HEK293 (cell line): Measurements from ENCODE around the gene USP21.

Source experiments
- CTCF ChIA-PET: fragments of 350-600 bp; formaldehyde crosslinking; extraction: SDS; loops from one replicate; lab custom pipeline; 2021; ENCODE audit warnings: antibody characterized with exemption; lab: Yijun Ruan, JAX
- POLR2A ChIA-PET: fragments of 300-600 bp; formaldehyde crosslinking; extraction: SDS; loops from one replicate; lab custom pipeline; 2020; ENCODE audit warnings: antibody characterized with exemption, inconsistent platforms; lab: Yijun Ruan, JAX
- H3K27ac ChIP-seq: fragments of 200-500 bp; sonication (Bioruptor generic); 2 replicates; pipeline ENCODE4 v1.5.1; 2014; ENCODE audit warnings: low read depth, low read length, control low read depth, inconsistent platforms; ENCODE audit errors: extremely low read depth
- H3K36me3 ChIP-seq, 2 experiments: fragments of 200-500 bp in 1 of 2; sonication (Bioruptor generic) in 1 of 2; 1 replicate in 1 of 2; 2 replicates in 1 of 2; pipeline ENCODE4 v1.5.1; 2014 to 2017; ENCODE audit warnings: inconsistent platforms in 2 of 2, low read length in 2 of 2; ENCODE audit not compliant: control insufficient read depth in 2 of 2, insufficient read depth in 1 of 2
- H3K4me1 ChIP-seq: fragments of 200-500 bp; sonication (Bioruptor generic); 2 replicates; pipeline ENCODE4 v1.5.1; 2014; ENCODE audit warnings: mild to moderate bottlenecking, low read length, inconsistent platforms; ENCODE audit not compliant: control insufficient read depth, insufficient read depth
- H3K4me3 ChIP-seq: 2 replicates; pipeline ENCODE4 v1.5.1; 2011; ENCODE audit warnings: low read depth, mild to moderate bottlenecking, control low read depth, low read length, moderate library complexity
- H3K9me3 ChIP-seq: fragments of 200-500 bp; sonication (Bioruptor generic); 2 replicates; pipeline ENCODE4 v1.5.1; 2014; ENCODE audit warnings: low read depth, low read length, inconsistent platforms; ENCODE audit not compliant: control insufficient read depth, insufficient read depth
- HOXC10 ChIP-seq: sonication (generic); formaldehyde crosslinking; IDR thresholded peaks from 2 replicates; pipeline ENCODE4 v1.8.1; 2023; ENCODE audit warnings: mild to moderate bottlenecking, missing genetic modification reagents
- MZF1 ChIP-seq: fragments of 450-650 bp; formaldehyde crosslinking; IDR thresholded peaks from 2 replicates; pipeline ENCODE4 v1.5.1; 2017; ENCODE audit warnings: missing biosample characterization, missing genetic modification characterization, borderline replicate concordance
- PRDM1 ChIP-seq: fragments of 450-650 bp; formaldehyde crosslinking; IDR thresholded peaks from 2 replicates; pipeline ENCODE4; 2016; ENCODE audit warnings: missing biosample characterization, missing genetic modification characterization
- ZNF174 ChIP-seq: fragments of 450-650 bp; formaldehyde crosslinking; IDR thresholded peaks from 2 replicates; pipeline ENCODE4 v1.5.0; 2017; ENCODE audit warnings: missing biosample characterization, mild to moderate bottlenecking, missing genetic modification characterization
- ZNF211 ChIP-seq: fragments of 450-650 bp; formaldehyde crosslinking; IDR thresholded peaks from 2 replicates; pipeline ENCODE4 v1.5.1; 2016; ENCODE audit warnings: low read depth, missing biosample characterization, missing genetic modification characterization
- ZNF473 ChIP-seq: fragments of 450-650 bp; formaldehyde crosslinking; IDR thresholded peaks from 2 replicates; pipeline ENCODE4 v1.5.1; 2017; ENCODE audit warnings: missing biosample characterization, missing genetic modification characterization
- ZNF548 ChIP-seq: fragments of 450-650 bp; formaldehyde crosslinking; IDR thresholded peaks from 2 replicates; pipeline ENCODE4 v1.5.1; 2016; ENCODE audit warnings: missing biosample characterization, missing genetic modification characterization
- TF ChIP-seq, protein P1 (sequence below): fragments of 450-650 bp; formaldehyde crosslinking; conservative IDR thresholded peaks from 2 replicates; pipeline ENCODE4 v1.5.1; 2016; ENCODE audit warnings: low read depth, missing biosample characterization, missing genetic modification characterization
- TF ChIP-seq, protein P2 (sequence below): fragments of 450-650 bp; formaldehyde crosslinking; IDR thresholded peaks from 2 replicates; pipeline ENCODE4 v1.5.1; 2016; ENCODE audit warnings: missing biosample characterization, missing genetic modification characterization
- TF ChIP-seq, protein P3 (sequence below): fragments of 450-650 bp; formaldehyde crosslinking; IDR thresholded peaks from 2 replicates; pipeline ENCODE4 v1.5.1; 2016; ENCODE audit warnings: missing biosample characterization, missing genetic modification characterization
- TF ChIP-seq, protein P4 (sequence below): fragments of 450-650 bp; formaldehyde crosslinking; IDR thresholded peaks from 2 replicates; pipeline ENCODE4 v1.5.1; 2016; ENCODE audit warnings: missing biosample characterization, missing genetic modification characterization
- TF ChIP-seq, protein P5 (sequence below): fragments of 450-650 bp; formaldehyde crosslinking; IDR thresholded peaks from 2 replicates; pipeline ENCODE4 v1.5.1; 2016; ENCODE audit warnings: missing biosample characterization, missing genetic modification characterization
- TF ChIP-seq, protein P6 (sequence below): fragments of 450-650 bp; formaldehyde crosslinking; IDR thresholded peaks from 2 replicates; pipeline ENCODE4 v1.5.1; 2016; ENCODE audit warnings: missing biosample characterization, missing genetic modification characterization
- TF ChIP-seq, protein P7 (sequence below): fragments of 450-650 bp; formaldehyde crosslinking; IDR thresholded peaks from 2 replicates; pipeline ENCODE4 v1.5.1; 2016; ENCODE audit warnings: missing biosample characterization, missing genetic modification characterization

USP21 gene

DNA sequence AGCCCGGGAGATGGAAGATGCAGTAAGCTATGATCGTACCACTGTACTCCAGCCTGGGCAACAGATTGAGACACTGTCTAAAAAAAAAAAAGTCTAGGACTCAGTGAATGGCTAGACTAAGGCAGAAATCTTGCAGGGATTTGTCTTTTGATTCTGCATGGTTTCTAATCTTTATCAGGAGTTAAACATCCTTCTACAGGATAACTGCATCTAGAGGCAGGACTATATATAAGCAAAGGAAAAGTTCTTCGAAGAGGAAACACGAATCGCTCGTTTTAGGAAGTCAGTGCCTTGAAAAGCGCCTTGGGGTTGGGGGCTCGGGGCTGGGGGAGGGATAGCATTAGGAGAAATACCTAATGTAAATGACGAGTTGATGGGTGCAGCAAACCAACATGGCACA lies 6.1 kb upstream of the USP21 start:
- Histone ChIP-seq H3K4me3 (peak overlapping the region; percentile 89), H3K27ac (no peak overlapping the region), H3K4me1 (no peaks in the 10 kb centered on the region)
- POLR2A ChIA-PET = interaction anchor here (0.6 to 5.2 kb wide), 8 partner anchors 10 to 176 kb away, joined by 3 to 53 read pairs (median 6); partner anchors contain the start of genes DEDD, F11R, NDUFS2 and NIT1
- TF ChIP-seq MZF1 (tag by site-specific recombination) = no peak
- TF ChIP-seq, protein P1, sequence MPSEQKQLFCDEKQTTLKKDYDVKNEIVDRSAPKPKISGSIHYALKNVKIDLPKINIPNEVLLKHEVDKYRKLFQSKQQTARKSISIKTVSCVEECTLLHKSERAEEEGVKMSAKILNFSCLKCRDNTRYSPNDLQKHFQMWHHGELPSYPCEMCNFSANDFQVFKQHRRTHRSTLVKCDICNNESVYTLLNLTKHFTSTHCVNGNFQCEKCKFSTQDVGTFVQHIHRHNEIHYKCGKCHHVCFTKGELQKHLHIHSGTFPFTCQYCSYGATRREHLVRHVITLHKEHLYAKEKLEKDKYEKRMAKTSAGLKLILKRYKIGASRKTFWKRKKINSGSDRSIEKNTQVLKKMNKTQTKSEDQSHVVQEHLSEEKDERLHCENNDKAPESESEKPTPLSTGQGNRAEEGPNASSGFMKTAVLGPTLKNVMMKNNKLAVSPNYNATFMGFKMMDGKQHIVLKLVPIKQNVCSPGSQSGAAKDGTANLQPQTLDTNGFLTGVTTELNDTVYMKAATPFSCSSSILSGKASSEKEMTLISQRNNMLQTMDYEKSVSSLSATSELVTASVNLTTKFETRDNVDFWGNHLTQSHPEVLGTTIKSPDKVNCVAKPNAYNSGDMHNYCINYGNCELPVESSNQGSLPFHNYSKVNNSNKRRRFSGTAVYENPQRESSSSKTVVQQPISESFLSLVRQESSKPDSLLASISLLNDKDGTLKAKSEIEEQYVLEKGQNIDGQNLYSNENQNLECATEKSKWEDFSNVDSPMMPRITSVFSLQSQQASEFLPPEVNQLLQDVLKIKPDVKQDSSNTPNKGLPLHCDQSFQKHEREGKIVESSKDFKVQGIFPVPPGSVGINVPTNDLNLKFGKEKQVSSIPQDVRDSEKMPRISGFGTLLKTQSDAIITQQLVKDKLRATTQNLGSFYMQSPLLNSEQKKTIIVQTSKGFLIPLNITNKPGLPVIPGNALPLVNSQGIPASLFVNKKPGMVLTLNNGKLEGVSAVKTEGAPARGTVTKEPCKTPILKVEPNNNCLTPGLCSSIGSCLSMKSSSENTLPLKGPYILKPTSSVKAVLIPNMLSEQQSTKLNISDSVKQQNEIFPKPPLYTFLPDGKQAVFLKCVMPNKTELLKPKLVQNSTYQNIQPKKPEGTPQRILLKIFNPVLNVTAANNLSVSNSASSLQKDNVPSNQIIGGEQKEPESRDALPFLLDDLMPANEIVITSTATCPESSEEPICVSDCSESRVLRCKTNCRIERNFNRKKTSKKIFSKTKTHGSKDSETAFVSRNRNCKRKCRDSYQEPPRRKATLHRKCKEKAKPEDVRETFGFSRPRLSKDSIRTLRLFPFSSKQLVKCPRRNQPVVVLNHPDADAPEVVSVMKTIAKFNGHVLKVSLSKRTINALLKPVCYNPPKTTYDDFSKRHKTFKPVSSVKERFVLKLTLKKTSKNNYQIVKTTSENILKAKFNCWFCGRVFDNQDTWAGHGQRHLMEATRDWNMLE (tag by site-specific recombination) = no peak
- no peak for TF ChIP-seq PRDM1 (tag by site-specific recombination)
- no peak for TF ChIP-seq ZNF211 (tag by site-specific recombination)
- TF ChIP-seq, protein P2, sequence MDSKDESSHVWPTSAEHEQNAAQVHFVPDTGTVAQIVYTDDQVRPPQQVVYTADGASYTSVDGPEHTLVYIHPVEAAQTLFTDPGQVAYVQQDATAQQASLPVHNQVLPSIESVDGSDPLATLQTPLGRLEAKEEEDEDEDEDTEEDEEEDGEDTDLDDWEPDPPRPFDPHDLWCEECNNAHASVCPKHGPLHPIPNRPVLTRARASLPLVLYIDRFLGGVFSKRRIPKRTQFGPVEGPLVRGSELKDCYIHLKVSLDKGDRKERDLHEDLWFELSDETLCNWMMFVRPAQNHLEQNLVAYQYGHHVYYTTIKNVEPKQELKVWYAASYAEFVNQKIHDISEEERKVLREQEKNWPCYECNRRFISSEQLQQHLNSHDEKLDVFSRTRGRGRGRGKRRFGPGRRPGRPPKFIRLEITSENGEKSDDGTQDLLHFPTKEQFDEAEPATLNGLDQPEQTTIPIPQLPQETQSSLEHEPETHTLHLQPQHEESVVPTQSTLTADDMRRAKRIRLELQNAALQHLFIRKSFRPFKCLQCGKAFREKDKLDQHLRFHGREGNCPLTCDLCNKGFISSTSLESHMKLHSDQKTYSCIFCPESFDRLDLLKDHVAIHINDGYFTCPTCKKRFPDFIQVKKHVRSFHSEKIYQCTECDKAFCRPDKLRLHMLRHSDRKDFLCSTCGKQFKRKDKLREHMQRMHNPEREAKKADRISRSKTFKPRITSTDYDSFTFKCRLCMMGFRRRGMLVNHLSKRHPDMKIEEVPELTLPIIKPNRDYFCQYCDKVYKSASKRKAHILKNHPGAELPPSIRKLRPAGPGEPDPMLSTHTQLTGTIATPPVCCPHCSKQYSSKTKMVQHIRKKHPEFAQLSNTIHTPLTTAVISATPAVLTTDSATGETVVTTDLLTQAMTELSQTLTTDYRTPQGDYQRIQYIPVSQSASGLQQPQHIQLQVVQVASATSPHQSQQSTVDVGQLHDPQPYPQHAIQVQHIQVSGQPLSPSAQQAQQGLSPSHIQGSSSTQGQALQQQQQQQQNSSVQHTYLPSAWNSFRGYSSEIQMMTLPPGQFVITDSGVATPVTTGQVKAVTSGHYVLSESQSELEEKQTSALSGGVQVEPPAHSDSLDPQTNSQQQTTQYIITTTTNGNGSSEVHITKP (tag by site-specific recombination) = peak; percentile 38; the same call in 1 of the 2 replicates
- TF ChIP-seq, all 188 proteins: peak for 1
- Histone ChIP-seq H3K36me3 (peaks cover 5 to 25% of the 10 kb centered on the region in 2 experiments; a peak in 2 of 3 replicates), H3K9me3 (no peaks in the 10 kb centered on the region)
- CTCF ChIA-PET = interaction anchor here (0.6 to 3.3 kb wide), 3 partner anchors 12 to 108 kb away, joined by 3 to 17 read pairs (median 4); partner anchors contain the start of genes NIT1, PFDN2 and PPOX

DNA sequence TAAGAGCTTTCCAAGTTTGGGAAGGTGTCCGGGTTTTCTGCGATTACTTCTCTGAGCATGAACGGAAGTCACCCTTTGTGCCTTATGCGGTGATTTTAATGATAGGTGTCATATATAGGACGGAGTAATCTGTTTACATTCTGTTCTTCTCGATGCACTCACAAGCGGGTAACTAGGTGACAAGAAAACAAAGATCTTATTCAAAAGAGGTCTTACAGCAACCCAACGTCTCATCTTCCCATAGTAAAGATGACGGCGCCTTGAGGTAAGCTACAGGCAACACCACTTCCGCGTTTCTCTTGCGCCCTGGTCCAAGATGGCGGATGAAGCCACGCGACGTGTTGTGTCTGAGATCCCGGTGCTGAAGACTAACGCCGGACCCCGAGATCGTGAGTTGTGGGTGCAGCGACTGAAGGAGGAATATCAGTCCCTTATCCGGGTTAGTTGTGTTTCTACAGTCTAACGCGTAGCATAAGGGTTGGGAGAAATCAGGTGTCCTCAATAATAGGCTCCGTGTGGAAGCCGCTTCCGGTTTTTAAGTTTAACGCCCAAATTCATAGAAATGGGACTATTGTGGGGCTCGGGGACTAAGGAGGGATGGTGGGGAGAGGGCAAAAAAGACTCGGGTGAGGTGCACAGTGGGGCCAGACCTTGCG lies 5.5 kb upstream of the USP21 start, which contains the start of gene UFC1:
UFC1 (plus strand) TSS at position 297 of the 656 bp plus-strand sequence; CDS start at position 317, 20 bp downstream.
- Histone ChIP-seq H3K4me3 (peak within 1 kb of the TSS; percentile 89), H3K9me3 (no peaks in the 10 kb centered on the region), H3K4me1 (no peaks in the 10 kb centered on the region), H3K36me3 (peaks cover 5 to 31% of the 10 kb centered on the region in 2 experiments; a peak in 2 of 3 replicates), H3K27ac (peak within 1 kb of the TSS; percentile 70)
- ChIA-PET POLR2A (interaction anchor here (0.6 to 5.2 kb wide), 8 partner anchors 10 to 177 kb away, joined by 3 to 53 read pairs (median 6); partner anchors contain the start of genes DEDD, F11R, NDUFS2 and NIT1), CTCF (interaction anchor here (0.6 to 3.3 kb wide), 6 partner anchors 12 to 109 kb away, joined by 3 to 17 read pairs (median 4); partner anchors contain the start of genes NIT1, PFDN2 and PPOX)
- TF ChIP-seq ZNF473 (tag by site-specific recombination) (no peak), ZNF174 (no peak), HOXC10 (no peak), PRDM1 (tag by site-specific recombination) (no peak), ZNF548 (tag by site-specific recombination) (no peak)
- TF ChIP-seq, protein P3, sequence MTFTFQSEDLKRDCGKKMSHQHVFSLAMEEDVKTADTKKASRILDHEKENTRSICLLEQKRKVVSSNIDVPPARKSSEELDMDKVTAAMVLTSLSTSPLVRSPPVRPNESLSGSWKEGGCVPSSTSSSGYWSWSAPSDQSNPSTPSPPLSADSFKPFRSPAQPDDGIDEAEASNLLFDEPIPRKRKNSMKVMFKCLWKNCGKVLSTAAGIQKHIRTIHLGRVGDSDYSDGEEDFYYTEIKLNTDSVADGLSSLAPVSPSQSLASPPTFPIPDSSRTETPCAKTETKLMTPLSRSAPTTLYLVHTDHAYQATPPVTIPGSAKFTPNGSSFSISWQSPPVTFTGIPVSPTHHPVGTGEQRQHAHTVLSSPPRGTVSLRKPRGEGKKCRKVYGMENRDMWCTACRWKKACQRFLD (tag by site-specific recombination) = no peak
- TF ChIP-seq, protein P4, sequence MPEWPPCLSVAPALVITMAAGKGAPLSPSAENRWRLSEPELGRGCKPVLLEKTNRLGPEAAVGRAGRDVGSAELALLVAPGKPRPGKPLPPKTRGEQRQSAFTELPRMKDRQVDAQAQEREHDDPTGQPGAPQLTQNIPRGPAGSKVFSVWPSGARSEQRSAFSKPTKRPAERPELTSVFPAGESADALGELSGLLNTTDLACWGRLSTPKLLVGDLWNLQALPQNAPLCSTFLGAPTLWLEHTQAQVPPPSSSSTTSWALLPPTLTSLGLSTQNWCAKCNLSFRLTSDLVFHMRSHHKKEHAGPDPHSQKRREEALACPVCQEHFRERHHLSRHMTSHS (tag by site-specific recombination) = no peak
- TF ChIP-seq, protein P5, sequence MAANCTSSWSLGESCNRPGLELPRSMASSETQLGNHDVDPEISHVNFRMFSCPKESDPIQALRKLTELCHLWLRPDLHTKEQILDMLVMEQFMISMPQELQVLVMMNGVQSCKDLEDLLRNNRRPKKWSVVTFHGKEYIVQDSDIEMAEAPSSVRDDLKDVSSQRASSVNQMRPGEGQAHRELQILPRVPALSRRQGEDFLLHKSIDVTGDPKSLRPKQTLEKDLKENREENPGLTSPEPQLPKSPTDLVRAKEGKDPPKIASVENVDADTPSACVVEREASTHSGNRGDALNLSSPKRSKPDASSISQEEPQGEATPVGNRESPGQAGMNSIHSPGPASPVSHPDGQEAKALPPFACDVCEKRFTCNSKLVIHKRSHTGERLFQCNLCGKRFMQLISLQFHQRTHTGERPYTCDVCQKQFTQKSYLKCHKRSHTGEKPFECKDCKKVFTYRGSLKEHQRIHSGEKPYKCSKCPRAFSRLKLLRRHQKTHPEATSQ (tag by site-specific recombination) = peak; percentile 47; the same call in 1 of the 2 replicates
- TF ChIP-seq, protein P6, sequence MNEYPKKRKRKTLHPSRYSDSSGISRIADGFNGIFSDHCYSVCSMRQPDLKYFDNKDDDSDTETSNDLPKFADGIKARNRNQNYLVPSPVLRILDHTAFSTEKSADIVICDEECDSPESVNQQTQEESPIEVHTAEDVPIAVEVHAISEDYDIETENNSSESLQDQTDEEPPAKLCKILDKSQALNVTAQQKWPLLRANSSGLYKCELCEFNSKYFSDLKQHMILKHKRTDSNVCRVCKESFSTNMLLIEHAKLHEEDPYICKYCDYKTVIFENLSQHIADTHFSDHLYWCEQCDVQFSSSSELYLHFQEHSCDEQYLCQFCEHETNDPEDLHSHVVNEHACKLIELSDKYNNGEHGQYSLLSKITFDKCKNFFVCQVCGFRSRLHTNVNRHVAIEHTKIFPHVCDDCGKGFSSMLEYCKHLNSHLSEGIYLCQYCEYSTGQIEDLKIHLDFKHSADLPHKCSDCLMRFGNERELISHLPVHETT (tag by site-specific recombination) = peak; percentile 96
- TF ChIP-seq, protein P7, sequence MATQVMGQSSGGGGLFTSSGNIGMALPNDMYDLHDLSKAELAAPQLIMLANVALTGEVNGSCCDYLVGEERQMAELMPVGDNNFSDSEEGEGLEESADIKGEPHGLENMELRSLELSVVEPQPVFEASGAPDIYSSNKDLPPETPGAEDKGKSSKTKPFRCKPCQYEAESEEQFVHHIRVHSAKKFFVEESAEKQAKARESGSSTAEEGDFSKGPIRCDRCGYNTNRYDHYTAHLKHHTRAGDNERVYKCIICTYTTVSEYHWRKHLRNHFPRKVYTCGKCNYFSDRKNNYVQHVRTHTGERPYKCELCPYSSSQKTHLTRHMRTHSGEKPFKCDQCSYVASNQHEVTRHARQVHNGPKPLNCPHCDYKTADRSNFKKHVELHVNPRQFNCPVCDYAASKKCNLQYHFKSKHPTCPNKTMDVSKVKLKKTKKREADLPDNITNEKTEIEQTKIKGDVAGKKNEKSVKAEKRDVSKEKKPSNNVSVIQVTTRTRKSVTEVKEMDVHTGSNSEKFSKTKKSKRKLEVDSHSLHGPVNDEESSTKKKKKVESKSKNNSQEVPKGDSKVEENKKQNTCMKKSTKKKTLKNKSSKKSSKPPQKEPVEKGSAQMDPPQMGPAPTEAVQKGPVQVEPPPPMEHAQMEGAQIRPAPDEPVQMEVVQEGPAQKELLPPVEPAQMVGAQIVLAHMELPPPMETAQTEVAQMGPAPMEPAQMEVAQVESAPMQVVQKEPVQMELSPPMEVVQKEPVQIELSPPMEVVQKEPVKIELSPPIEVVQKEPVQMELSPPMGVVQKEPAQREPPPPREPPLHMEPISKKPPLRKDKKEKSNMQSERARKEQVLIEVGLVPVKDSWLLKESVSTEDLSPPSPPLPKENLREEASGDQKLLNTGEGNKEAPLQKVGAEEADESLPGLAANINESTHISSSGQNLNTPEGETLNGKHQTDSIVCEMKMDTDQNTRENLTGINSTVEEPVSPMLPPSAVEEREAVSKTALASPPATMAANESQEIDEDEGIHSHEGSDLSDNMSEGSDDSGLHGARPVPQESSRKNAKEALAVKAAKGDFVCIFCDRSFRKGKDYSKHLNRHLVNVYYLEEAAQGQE (tag by site-specific recombination) = peak; percentile 56
